HG02943 (cell line): Measurements from ENCODE around the gene SND1.

Experiments
- ATAC-seq: cut with Tn5 transposase; IDR thresholded peaks from one replicate; pipeline ENCODE4 v1.9.1; 2021; ENCODE audit warnings: mild to moderate bottlenecking, low read depth, moderate library complexity; ENCODE audit not compliant: unreplicated experiment

The SND1 gene

DNA sequence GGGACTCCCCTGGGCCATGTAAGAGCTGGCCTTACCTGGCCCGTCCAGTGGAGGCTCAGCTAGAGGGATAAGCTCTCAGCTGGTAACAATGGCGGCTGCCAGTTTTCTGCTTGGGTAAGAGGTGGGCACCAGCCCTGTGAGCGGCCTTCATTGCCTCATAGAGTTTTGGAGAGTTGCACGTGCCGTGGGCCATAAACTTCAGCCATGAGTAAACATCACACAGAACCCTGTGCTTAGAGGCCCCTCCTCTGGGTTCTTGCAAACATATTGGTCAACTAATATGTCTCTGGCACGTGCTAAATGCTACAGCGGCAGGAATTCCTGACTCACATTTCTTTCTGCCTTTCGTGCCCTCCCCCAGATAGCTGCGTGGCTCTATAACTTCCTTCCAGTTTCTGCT lies 485.2 kb downstream of the SND1 start:
- no peak for ATAC-seq

DNA sequence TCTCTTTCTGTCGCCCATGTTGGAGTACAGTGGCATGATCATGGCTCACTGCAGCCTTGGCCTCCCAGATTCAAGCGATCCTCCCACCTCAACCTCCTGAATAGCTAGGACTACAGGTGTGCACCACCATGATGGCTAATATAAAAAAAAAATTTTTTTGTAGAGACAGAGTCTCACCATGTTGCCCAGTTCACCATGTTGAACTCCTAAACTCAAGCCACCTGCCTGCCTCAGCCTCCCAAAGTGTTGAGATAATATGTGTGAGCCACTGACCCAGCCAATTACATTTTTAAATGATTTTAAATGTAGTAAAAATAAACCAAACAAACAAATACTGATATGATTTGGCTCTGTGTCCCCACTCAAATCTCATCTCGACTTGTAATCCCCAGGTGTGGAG lies 487.4 kb downstream of the SND1 start:
- ATAC-seq, result no peak

DNA sequence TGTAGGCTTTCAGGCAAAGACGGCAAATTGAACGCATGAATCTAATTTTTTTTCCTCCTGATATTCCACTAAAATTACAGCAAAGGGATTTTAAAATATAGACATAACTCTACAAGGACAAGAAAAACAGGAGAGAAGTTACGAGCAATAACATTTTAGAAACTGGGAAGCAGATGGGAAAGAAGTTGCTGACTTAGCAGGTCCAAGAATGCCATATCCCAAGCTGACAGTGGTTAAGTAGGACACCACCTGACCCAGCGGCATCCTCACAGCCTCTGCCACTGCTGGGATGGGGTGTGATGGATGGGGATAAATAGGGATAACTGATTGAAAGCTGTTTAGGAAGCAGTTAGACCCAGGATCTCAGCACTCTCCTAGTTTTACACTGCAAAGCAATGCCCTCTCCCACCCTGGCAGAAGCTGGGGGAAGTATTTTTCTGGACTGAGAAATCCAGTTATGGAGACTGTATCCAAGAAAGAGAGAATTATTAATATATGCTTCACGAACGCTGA lies 489.7 kb downstream of the SND1 start:
- ATAC-seq, result no peak
